HCEC 1CT (cell line): ENCODE data around the gene HCFC1R1.

Source experiments
- DNase-seq: peaks from one replicate; pipeline ENCODE4 v3.0.0-alpha.2; 2017

The HCFC1R1 gene

DNA sequence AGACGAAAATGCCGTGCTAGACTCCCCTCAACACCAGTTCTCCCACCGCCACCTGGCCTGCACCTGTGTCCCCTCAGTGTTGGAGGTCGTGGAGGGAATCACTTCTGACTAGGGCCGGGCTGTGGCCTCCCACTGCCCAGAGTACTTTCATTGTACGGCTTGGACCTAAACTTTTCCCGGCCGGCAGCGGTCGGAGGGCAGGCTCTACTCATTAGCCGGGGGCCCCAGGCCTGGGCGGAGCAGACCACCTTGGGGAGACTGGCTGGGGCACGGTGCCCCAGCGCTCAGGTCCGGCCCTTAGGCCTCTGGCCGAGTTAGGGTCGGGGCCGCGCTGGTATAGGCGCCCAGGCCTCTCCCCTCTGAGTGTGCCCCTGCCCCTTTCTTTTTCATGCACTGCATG lies 6.4 kb downstream of the HCFC1R1 start:
- DNase-seq, result no peak

GRCh38 chr16:3015865-3016521 lies 7.7 kb downstream of the HCFC1R1 start:
- DNase-seq, result no peak

GRCh38 chr16:3014971-3015370 lies 8.8 kb downstream of the HCFC1R1 start:
- DNase-seq, result no peak

DNA sequence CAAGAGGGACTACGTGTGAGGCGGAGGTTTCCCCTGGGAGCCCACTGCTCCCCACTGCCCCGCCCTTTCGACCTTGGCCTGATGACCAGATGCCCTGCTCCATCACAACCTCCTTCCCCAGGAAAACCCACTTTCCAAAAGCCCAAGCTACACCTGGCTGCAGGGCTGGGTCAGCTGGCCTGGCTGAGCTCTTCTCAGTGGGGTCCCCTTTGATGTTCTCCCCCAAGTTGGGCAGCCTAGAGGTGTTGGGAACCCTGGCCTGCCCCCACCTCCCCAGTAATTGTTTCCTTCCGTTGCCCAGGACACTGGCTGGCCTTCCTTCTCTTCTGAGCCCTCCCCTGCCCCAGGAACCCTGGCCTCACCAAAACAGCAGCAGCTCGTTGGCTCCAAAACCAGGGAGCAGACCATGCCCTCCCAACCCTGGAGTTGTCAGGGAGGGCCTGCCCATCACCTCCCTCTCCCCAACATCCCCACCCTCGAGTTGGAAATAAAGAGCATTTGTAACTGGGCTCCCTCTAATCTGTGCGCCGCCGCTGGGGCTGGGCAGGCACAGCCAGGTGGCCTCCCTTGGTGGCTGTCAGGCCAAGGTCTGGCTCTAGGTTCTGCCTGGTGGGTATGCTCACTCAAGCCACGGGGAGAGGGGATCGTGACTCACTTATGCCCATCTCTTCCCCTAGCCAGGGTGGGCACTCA lies 9.6 kb downstream of the HCFC1R1 start:
- no peak for DNase-seq

DNA sequence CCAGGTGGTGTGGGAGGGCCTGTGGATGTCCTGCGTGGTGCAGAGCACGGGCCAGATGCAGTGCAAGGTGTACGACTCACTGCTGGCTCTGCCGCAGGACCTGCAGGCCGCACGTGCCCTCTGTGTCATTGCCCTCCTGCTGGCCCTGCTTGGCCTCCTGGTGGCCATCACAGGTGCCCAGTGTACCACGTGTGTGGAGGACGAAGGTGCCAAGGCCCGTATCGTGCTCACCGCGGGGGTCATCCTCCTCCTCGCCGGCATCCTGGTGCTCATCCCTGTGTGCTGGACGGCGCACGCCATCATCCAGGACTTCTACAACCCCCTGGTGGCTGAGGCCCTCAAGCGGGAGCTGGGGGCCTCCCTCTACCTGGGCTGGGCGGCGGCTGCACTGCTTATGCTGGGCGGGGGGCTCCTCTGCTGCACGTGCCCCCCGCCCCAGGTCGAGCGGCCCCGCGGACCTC lies 10.2 kb downstream of the HCFC1R1 start:
- DNase-seq, result no peak

DNA sequence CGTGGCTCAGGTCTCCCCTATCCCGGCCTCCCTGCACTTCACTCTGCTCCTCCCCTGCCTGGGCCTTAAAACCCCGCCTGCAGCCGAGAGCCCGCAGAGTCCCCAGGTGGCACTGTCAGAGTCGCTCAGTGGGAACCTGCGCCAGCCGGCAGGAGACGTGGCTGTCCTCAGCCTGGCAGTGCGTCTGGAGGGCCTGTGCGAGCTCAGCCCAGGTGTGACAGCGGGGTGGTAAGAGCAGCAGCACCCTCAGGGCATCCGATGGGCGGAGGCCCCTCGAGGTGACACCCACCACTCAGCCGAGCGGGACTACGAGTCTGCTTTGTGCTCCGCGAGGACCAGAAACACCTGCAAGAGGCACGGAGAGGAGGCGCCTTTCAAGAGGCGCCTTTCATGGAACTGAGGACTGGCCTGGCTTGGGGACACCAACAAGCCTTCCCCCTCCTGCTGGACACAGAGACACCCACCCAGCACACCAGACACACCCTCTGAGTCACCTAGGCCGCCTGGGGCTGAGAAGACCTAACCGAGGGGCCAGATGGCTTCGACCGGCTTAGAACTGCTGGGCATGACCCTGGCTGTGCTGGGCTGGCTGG lies 10.8 kb downstream of the HCFC1R1 start, which contains the start of gene CLDN9:
CLDN9 (plus strand) TSS at position 96 of the 593 bp plus-strand sequence; CDS start at position 536, 440 bp downstream.
- DNase-seq, result no peak

- no peak for DNase-seq
Measured at GRCh38 chr16:3012246-3012645, 11.5 kb downstream of the HCFC1R1 start.

DNA sequence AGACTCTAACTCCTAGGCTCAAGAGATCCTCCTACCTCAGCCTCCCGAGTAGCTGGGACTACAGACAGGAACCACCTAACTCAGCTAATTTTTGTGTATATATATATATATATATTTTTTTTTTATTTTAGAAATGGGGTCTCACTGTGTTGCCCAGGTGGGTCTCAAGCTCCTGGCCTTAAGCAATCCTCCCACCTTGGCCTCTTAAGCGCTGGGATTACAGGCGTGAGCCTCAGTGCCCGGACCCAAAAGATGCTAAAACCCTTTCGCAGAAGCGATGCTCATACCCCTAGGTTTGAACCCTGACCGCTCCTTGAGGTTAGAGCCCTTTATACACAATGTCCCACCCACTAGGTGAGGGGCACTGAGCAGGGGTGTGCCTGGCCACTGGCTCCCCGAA lies 13.2 kb downstream of the HCFC1R1 start:
- no peak for DNase-seq

DNA sequence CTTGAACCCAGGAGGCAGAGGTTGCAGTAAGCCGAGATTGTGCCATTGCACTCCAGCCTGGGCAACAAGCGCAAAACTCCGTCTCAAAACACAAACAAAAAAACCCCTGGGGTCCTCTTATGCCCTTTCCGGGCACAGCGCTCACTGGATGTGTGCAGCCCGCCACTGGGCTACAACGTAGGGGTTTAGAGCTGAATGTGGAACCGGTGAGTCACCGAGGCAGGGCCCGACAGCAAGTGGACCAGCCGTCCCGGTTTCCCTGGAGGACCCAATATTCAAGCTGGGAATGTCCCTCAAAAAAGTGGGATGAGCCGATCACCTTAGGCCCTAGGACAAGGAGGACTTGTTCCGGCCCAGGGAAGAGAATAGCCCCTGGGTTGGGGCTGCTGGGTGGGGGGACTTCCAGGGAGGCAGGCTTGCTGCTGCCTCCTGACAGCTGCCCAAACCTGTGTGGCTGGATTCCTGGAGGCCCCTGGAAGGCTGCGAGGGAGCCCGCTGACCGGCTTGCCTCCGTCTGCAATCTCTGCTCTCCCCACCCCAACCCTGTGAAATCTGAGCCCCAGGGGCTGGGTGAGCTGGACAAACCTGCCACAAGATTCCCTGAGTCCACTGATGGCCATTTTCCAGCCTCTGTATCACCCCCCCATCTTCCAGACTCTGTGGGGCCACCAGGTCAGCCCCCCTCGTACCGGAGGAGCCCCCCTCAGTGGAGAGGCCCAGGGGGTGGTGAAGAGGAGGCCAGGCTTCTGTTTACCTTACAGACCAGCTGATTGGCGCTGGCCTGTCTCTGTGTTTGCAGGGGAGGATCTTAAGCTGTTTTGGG lies 14.0 kb downstream of the HCFC1R1 start:
- DNase-seq, result no peak

GRCh38 chr16:3008690-3009037 lies 15.1 kb downstream of the HCFC1R1 start:
- DNase-seq, result no peak

DNA sequence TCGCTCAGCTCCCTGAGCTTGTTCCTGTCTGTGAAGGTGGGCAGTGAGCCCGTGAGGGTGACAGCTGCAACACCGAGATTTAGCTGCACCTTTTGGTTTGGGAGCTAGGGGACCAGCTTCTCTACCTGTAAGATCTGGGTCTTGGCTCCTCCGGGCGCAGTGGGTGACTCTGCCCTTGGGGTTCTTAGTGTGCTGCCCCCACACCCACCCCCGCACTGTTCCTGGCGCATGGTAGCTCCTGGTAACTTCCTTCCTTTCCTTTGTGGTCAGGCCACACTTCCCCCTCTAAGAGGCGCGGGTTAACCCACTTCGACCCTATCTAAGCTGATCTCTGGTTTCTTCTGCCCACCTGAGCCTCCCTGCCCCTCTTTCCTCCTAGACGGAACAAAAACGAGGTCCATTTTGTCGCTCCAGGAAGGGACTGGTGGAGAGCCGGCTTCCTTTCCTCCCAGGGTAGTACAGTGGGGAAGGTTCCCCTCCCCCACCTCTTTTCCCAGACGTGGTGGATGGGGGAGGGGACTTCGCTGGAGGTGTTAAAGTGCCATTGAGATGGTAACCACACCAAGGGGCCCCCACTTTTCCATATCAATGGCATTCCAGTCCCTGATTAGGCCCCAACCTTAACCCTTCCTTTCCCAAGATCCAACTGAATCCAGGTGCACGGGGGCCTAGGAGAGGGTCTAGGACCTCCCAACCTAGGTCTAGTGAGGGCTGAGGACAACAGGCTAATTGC lies 15.6 kb downstream of the HCFC1R1 start:
- no peak for DNase-seq

DNA sequence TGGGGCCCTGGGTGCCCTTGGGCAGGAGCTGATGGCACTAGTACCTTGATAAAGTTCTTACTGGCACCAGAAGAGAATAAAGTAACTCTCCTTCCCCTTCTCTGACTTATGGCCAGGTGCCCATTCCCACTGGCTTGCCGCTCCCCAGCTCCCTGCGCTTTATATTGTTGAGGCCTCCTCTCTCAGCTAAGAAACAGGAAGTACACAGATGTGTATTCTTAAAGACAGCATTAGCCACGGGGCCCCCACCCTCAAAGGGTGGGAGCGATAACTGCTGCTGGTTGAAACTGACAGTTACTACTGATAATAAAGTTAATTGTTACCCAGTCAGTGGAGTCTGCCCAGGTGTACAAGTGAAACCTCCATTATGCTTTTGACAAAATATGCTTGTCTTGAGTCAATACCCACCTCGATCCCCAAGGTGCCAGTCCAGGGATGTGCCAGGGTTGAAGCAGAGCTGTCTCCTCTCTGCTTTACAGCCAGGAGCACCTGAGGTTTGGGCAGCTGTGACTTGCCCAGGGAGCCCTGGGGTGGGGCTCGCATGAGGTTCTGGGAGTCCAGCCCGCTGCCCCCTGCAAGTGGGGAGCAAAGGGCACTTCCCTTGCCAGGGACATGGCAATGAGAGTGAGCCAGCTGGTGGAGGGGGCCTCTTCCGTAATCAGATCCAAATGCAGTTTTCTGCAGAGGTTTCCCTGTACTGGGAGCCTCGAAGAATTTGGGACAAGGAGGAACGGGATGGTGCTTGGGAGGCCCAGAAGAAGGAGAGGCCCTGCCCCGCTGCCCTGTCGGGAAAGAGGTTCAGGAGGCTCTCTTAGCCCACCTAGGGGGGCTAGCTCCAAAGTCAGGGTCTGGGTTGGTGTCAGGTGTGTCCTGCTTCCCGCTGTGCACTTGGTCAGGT lies 16.4 kb downstream of the HCFC1R1 start:
- no peak for DNase-seq

DNA sequence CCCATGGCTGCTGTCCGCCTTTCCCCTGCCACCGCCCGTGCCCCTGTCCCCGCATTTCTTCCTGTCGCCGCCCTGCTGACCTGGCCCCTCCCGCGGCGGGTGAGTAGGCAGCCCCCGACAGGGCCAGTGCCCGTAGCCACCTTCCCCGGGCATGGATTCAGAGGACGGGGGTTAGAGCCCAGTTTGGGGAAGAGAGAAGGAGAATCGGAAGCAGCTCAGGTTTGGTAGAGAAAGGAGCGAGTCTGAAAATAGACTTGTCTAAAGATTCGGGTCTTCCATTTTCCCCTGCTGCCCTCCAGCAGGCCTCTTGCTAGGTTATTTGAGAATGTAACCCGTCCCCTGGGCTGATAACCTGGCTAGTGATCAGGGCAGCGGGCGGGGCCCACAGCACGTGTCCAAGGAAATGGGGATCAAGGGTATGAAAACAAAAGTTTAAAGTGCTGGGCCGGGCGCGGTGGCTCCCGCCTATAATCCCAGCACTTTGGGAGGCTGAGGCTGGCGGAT lies 18.9 kb downstream of the HCFC1R1 start:
- no peak for DNase-seq

DNA sequence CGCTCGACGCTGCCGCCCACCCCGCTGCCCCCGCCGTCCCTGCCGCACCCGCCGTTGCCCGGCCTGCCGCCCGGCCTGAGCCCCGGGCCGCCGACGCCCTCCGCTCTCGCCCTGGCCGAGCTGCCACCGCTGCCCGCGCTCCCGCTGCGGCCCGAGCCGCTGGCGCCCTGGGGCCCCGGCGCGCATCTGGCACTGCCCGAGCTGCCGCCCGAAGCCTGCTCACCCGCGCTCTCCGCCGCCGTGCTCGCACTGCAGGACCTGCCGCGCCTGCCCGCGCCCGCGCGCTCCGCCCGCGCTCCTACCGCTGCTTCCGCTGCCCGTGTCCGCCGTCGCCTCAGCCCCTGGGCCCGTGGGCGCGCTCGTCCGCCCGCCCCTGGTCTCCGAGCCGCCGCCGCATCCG lies 19.4 kb downstream of the HCFC1R1 start:
- no peak for DNase-seq

DNA sequence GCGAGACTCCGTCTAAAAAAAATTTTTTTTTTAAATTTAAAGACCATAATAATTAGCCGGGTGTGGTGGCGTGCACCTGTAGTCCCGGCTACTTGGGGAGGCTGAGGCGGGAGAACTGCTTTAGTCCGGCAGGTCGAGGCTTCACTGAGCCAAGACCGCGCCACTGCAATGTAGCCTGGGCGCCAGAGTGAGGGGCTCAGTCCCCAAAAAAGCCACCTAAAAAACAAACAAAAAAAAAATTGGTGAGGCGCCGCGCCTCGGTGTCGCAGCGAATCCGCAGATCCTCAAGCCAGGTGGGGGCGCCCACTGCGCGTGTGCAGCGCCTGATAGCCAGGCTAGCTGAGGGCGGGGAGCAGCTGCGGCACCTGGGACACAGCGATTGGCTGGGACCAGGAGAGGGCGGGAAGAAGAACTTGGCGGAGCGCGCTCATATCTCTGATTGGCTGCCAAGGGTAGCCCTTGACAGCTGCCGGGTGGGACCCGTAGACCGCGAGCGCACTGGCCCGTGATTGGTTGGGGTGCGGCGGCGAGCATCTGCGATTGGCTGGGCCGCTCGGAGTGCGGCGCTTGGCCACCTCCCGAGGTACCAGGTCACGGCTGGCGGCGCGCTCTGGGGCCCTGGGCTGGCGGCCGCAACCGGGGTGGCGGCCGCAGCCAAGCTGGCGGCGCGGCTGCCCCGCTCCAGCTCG lies 20.0 kb downstream of the HCFC1R1 start:
- DNase-seq, result peak; percentile 98

DNA sequence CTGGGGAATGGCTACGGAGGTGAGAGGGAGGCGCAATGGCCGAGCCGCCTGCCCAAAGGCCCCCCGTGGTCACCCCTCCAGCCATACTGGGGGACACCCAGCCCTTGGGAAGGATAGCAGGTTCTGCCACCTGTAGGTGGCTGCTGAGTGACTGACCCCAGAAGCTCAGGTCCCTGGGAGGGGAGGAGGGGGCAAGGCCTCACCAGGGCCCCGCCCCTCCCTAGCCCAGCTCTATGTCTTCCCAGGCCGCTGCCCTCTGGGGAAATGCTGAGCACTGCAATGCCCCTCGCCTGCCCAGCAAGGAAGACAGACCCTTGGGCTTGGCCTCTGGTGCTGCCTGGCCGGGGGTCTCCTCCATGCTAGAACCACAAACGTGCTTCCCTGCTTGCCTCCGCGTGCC lies 22.4 kb downstream of the HCFC1R1 start:
- no peak for DNase-seq

- DNase-seq, result no peak
Measured at GRCh38 chr16:3000540-3000939, 23.2 kb downstream of the HCFC1R1 start.

DNA sequence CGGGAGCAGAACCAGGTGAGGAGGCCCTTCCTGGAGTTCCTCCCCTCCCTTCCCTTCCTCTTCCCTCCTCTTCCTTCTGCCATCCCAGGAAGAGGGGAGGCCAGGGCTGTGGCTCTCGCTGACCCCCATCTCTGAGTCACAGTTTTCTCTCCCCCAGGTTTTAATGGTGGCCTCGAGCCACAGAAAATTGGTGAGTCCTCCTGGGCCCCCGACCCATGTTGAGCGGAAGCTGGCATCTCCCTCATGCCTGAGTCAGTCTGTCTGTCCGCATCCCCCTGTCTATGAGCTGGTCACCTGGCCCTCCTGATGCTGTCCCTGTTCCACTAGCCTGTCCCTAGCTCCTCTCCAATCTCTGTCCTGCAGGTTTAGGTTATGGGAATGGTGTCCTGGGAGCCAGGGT lies 23.8 kb downstream of the HCFC1R1 start:
- DNase-seq, result no peak

DNA sequence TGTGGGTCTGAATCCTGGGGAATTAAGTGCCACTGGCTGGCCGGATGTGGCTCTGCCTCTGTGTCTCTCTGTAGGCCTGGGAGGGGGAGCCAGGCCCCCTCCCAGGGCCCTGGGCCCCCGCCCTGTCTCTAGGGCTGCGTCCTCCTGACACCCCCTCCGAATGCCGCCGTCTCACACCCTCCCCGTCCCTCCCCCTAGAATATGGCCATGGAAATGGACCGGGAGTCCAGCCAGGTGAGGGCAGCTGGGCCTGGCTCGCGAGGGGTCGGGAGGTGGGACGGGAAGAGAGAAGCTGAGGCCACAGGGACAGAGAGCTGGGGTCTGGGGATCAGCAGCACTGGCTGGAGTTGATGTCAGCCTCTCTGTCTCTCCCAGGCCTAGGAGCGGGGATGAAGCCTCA lies 27.4 kb downstream of the HCFC1R1 start:
- no peak for DNase-seq

DNA sequence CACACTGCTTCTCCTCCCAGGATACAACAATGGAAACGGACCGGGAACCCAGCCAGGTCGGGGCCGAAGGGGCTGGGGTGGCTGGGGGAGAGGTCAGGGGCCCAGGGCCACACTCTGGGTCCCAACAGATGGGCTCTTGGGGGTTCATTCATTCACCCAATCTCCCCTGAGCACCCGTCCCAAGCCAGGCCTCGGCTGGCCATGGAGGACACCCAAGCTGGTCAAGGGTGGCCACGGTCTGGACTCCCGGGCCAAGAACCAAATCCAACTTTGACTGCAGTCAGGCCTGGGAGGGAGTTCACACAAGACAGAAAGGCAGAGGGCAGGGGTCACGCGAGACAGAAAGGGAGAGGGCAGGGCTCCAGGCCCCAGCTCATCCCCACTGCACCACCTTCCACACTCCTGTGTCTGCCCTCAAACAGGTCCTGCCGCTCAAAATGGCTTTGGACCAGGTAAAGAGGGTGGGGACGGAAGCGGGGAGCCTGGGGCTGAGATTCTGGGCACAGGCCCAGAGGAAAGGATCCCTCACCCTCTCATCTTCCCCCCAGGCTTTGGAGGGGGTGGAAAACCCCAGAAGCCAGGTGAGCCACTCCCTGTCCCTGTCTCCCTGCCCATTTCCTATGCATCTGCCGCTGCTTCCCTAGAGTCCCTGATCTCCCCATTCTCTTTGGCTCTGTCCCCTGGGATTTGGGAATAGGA lies 31.2 kb downstream of the HCFC1R1 start:
- DNase-seq, result no peak
